ENCODE measurements around the gene SEMA6B.
"Not testable (repeated sequence)": the region's sequence is repeated elsewhere in the genome, so short reads cannot be mapped to it uniquely, and the experiment has no call there.

SEMA6B gene

GRCh38 chr19:4570402-4570801, 10.9 kb upstream of the SEMA6B start:
- no peak for DNase-seq

- DNase-seq: no peak
These were observed 9.4 kb upstream of the SEMA6B start for GRCh38 chr19:4568886-4569285.

- DNase-seq: peak in 1 of 2 experiments; percentile 64
These were observed 8.1 kb upstream of the SEMA6B start for GRCh38 chr19:4567584-4568071.

GRCh38 chr19:4566402-4567051, 7.0 kb upstream of the SEMA6B start:
- DNase-seq: peak in 1 of 2 experiments; percentile 39

GRCh38 chr19:4563562-4563961, 4.1 kb upstream of the SEMA6B start:
- DNase-seq: not testable (repeated sequence)

GRCh38 chr19:4562085-4562484, 2.6 kb upstream of the SEMA6B start:
- not testable (repeated sequence) for DNase-seq

- peak in 1 of 2 experiments; percentile 40 for DNase-seq
These were observed 1.2 kb downstream of the SEMA6B start for GRCh38 chr19:4557971-4558941.

- peak in 1 of 2 experiments; percentile 23 for DNase-seq
These were observed 2.1 kb downstream of the SEMA6B start for GRCh38 chr19:4557144-4557970.

GRCh38 chr19:4556597-4557127, 2.8 kb downstream of the SEMA6B start:
- DNase-seq: peak in 1 of 2 experiments; percentile 80

GRCh38 chr19:4555657-4556561, 3.6 kb downstream of the SEMA6B start:
- peak in 1 of 2 experiments; percentile 71 for DNase-seq

- DNase-seq: no peak
These were observed 4.8 kb downstream of the SEMA6B start for GRCh38 chr19:4554717-4555116.

GRCh38 chr19:4553775-4554174, 5.7 kb downstream of the SEMA6B start:
- no peak for DNase-seq

GRCh38 chr19:4553092-4553695, 6.3 kb downstream of the SEMA6B start:
- DNase-seq: no peak

GRCh38 chr19:4552525-4552819, 7.0 kb downstream of the SEMA6B start:
- DNase-seq: no peak

GRCh38 chr19:4550479-4551050, 8.9 kb downstream of the SEMA6B start:
- DNase-seq: no peak

- DNase-seq: no peak
These were observed 9.5 kb downstream of the SEMA6B start for GRCh38 chr19:4550018-4550417.

- DNase-seq: no peak
These were observed 11.3 kb downstream of the SEMA6B start for GRCh38 chr19:4548238-4548584.

GRCh38 chr19:4547303-4548237, 11.9 kb downstream of the SEMA6B start:
- peak in 1 of 2 experiments; percentile 21 for DNase-seq

GRCh38 chr19:4543842-4544647, 15.4 kb downstream of the SEMA6B start:
- no peak for DNase-seq
